MCF 10A (cell line): ENCODE results near the gene CRTAC1. TPM values are rescaled to one million over a fixed set of nuclear protein-coding genes. Genes with fewer than 3 reads are reported as not detected.

Experiments
- BruUV-seq: library from RNA; stranded (reverse); fragments of 400-500 nt; replicated peaks from 2 replicates; lab custom pipeline; 2021; lab: Mats Ljungman, UMichigan
- CTCF ChIA-PET: fragments of 300-600 bp; sonication (Branson Sonifier 250); formaldehyde crosslinking; extraction: SDS; loops from one replicate; lab custom pipeline; 2021; ENCODE audit warnings: antibody characterized with exemption, inconsistent platforms; lab: Yijun Ruan, JAX
- POLR2A ChIA-PET: fragments of 300-600, 350-650 bp; sonication (Branson Sonifier 250); formaldehyde crosslinking; extraction: SDS; loops from one replicate; lab custom pipeline; 2020; ENCODE audit warnings: antibody characterized with exemption, inconsistent platforms; lab: Yijun Ruan, JAX
- DNase-seq: peaks from one replicate; pipeline ENCODE4 v3.0.0-alpha.2; 2018; ENCODE audit not compliant: unreplicated experiment
- H3K27ac Mint-ChIP-seq: one replicate; pipeline ENCODE4 v1.8.0; 2022; ENCODE audit warnings: mild to moderate bottlenecking, low read depth, mixed read lengths; ENCODE audit not compliant: unreplicated experiment
- H3K27me3 Mint-ChIP-seq: one replicate; pipeline ENCODE4 v1.8.0; 2022; ENCODE audit warnings: mixed read lengths; ENCODE audit not compliant: insufficient read depth, unreplicated experiment
- H3K36me3 Mint-ChIP-seq: one replicate; pipeline ENCODE4 v1.8.0; 2022; ENCODE audit warnings: mild to moderate bottlenecking, moderate library complexity, mixed read lengths; ENCODE audit not compliant: insufficient read depth, unreplicated experiment
- H3K4me1 Mint-ChIP-seq: one replicate; pipeline ENCODE4 v1.8.0; 2022; ENCODE audit warnings: mixed read lengths; ENCODE audit not compliant: insufficient read depth, unreplicated experiment
- H3K4me3 Mint-ChIP-seq: one replicate; pipeline ENCODE4 v1.8.0; 2022; ENCODE audit warnings: mild to moderate bottlenecking, moderate library complexity, mixed read lengths; ENCODE audit not compliant: unreplicated experiment
- H3K9me3 Mint-ChIP-seq: one replicate; pipeline ENCODE4 v1.8.0; 2022; ENCODE audit warnings: mixed read lengths; ENCODE audit not compliant: unreplicated experiment
- CTCF ChIP-seq: fragments of 200-600 bp; IDR thresholded peaks from one replicate; pipeline ENCODE4 v1.8.0; 2022; ENCODE audit warnings: antibody characterized with exemption, mild to moderate bottlenecking; ENCODE audit not compliant: unreplicated experiment
- intact Hi-C: fragments of 100-400 bp; cut with micrococcal nuclease; formaldehyde crosslinking; loops from 2 replicates; pipeline ENCODE4 v1.14.1; 2022
- total RNA-seq: library from RNA; stranded (reverse); gene quantifications from 2 replicates; pipeline ENCODE4 v1.2.3, GENCODE V29; 2022

Gene CRTAC1
- total RNA-seq, 1 experiment from 2014 or later: not detected

GRCh38 chr10:97894092-97894491 is 136.3 kb downstream of the CRTAC1 start:
- no peaks in the 10 kb centered on the region for H3K27me3 Mint-ChIP-seq
- BruUV-seq: no TSS peak
- no peak for TF ChIP-seq CTCF

GRCh38 chr10:97892939-97893338 is 137.5 kb downstream of the CRTAC1 start:
- ChIA-PET CTCF (interaction anchor here (0.9 to 2.2 kb wide), 5 partner anchors 9 to 102 kb away, joined by 3 to 6 read pairs (median 4); no protein-coding TSS in a partner anchor), POLR2A (no interaction called here)
- no peaks in the 10 kb centered on the region for H3K27me3 Mint-ChIP-seq
- no peak for DNase-seq
- no peaks in the 10 kb centered on the region for H3K36me3 Mint-ChIP-seq
- peaks cover 14% of the 10 kb centered on the region for H3K4me1 Mint-ChIP-seq
- no peak overlapping the region for H3K4me3 Mint-ChIP-seq
- no peaks in the 10 kb centered on the region for H3K9me3 Mint-ChIP-seq
- no peak for TF ChIP-seq CTCF
- no TSS peak for BruUV-seq
- H3K27ac Mint-ChIP-seq: no peak overlapping the region
- intact Hi-C loops: no loop called here

More at GRCh38 chr10:97894092-97894491, 136.3 kb downstream of the CRTAC1 start:
- ChIA-PET POLR2A (interaction anchor here (0.6 to 0.9 kb wide), 2 partner anchors 8 to 13 kb away, joined by 3 to 5 read pairs; no protein-coding TSS in a partner anchor), CTCF (interaction anchor here (0.6 to 2.2 kb wide), 6 partner anchors 15 to 1591 kb away, joined by 3 to 6 read pairs (median 4); no protein-coding TSS in a partner anchor)
- H3K9me3 Mint-ChIP-seq: no peaks in the 10 kb centered on the region
- H3K4me3 Mint-ChIP-seq: no peak overlapping the region
- intact Hi-C loops: no loop called here
- DNase-seq: no peak
- no peak overlapping the region for H3K27ac Mint-ChIP-seq
- H3K4me1 Mint-ChIP-seq: peaks cover 3% of the 10 kb centered on the region
- no peaks in the 10 kb centered on the region for H3K36me3 Mint-ChIP-seq

DNA sequence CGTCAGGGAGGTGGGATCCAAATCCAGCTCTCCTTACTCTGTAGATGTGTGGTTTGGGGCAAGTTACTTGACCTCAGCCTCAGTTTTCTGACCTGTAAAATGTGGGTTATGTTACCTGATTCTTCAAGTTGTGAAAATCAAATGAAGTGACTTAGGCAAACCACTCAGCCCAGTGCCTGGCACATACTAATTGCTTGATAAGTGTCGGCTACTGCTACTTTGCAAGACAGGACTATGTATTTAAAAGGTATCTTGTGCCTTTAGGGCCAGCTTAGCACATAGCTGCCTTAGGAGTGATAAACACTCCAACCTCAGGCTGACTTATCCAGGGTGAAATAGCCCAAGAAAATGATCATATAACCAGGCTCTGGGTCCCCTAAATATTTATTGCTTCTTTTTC is 137.9 kb downstream of the CRTAC1 start:
- H3K36me3 Mint-ChIP-seq: no peaks in the 10 kb centered on the region
- POLR2A ChIA-PET: no interaction called here
- no peak for DNase-seq
- H3K27ac Mint-ChIP-seq: no peak overlapping the region
- BruUV-seq: no TSS peak
- H3K9me3 Mint-ChIP-seq: no peaks in the 10 kb centered on the region
- CTCF ChIA-PET: interaction anchor here (1.4 kb wide), 1 partner anchor 22 kb away, joined by 3 read pairs; no protein-coding TSS in a partner anchor
- intact Hi-C loops: no loop called here
- H3K4me3 Mint-ChIP-seq: no peak overlapping the region
- TF ChIP-seq CTCF: no peak
- H3K4me1 Mint-ChIP-seq: peaks cover 16% of the 10 kb centered on the region
- no peaks in the 10 kb centered on the region for H3K27me3 Mint-ChIP-seq

DNA sequence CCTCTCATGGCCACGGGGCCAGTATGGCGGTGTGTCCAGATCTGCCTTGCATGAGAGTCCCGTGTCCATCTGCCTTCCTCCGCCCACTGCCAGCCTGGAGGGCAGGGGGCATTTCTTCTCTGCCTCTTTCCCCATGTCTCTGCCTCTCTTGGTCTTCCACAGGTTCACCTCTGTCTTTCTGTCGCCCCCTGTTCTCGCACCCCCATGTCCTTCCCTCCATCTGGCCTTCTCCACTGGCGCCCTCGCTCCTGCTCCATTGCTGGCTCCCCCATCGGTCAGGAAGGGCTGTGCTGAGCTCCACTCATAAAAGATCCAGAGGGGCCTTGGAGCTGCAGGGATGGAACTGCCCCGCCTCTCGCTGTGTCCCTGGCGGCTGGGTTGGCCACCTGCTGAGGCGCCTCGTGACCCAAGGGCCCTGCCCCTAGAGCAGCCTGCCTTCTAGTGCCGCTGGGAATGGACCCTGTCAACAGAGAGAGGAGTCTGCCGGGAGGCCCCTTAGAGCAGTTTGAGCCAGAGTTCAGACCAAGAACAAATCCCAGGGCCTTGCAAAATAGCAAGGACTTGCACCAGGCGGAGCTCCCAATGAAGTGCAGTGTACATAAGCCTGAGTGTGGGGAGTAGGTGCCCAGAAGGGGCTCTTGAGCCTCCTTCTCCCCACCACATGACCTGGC is 138.8 kb downstream of the CRTAC1 start:
- Mint-ChIP-seq H3K27ac (no peak overlapping the region), H3K27me3 (no peaks in the 10 kb centered on the region), H3K4me1 (peaks cover 16% of the 10 kb centered on the region), H3K4me3 (no peak overlapping the region), H3K9me3 (no peaks in the 10 kb centered on the region), H3K36me3 (no peaks in the 10 kb centered on the region)
- POLR2A ChIA-PET: no interaction called here
- CTCF ChIA-PET: interaction anchor here (1.2 to 1.4 kb wide), 2 partner anchors 23 kb away, joined by 3 to 4 read pairs; no protein-coding TSS in a partner anchor
- BruUV-seq: no TSS peak
- TF ChIP-seq CTCF: no peak
- no peak for DNase-seq
- intact Hi-C loops: no loop called here
